NOMO-1 (cell line): ENCODE data around the gene AKAP13.
A peak's percentile ranks its signal among the peaks of the same experiment; 100 is the strongest.

Experiments used
- DNase-seq, 2 experiments: peaks; one replicate each; lab custom pipeline; 2025; ENCODE audit not compliant: unreplicated experiment in 2 of 2; lab: John Stamatoyannopoulos, UW

AKAP13 gene

DNA sequence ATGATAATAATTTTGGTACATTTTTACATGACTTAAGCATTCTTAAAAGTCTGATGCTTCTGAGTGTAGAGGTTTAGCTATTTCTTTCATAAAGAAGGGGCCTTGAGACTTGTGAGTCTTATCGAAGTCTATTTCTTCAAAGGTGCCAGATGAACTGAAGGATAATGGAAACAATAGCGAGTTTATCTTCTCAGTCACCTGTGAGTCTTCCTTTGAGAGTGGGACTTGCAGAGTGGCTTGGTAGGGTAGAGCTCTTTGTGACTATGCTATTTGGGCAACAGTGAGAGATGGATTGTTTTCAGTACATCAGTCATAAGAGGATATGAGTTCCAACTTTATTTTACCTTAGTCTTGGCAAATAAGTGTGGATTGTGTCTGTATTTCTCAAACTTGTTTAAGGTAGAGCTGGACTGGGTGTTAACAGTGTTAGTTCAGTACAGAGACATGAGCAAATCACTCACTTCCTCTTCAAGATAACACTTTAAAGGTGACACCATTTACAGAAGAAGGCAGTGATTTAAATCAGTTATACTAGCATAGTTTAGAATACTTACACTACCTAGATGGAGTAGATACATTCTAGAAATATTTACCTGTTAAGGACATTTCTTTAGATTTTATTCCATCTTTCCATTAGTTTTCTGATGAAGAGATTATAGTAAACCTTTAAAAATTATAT lies 3.2 kb downstream of the AKAP13 start:
- peak in 1 of 2 experiments; percentile 9 for DNase-seq

DNA sequence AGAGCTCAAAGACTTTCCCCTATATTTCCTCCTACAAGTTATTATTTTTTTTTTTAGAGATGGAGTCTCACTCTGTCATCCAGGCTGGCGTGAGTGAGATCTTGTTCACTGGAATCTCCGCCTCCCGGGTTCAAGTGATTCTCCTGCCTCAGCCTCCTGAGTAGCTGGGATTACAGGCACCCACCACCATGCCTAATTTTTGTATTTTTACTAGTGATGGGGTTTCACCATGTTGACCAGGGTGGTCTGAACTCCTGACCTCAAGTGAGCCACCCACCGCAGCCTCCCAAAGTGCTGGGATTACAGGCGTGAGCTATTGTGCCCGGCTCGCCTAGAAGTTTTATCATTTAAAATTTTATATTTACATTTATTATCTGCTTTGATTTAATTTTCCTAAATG lies 5.9 kb downstream of the AKAP13 start:
- DNase-seq, result no peak

- no peak for DNase-seq
Observed at GRCh38 chr15:85388566-85389305, 8.3 kb downstream of the AKAP13 start.

DNA sequence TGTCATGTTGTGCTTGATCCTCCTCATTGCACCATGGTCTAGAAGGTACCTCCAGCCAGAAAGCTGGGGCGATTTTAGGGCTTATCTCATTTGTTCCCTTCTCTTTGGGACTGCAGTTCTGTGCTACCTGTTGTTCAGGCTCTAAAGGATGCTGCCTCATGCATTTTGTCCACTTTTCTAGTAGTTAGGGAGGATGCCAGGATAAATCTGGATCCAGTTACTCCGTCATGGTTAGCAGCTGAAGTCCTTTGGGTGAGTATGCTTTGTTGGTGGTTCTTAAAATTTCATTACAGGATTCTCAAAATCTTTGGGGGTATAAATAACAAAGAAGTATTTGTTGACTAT lies 8.9 kb downstream of the AKAP13 start:
- no peak for DNase-seq

GRCh38 chr15:85389772-85390171 lies 9.4 kb downstream of the AKAP13 start:
- DNase-seq, result no peak

DNA sequence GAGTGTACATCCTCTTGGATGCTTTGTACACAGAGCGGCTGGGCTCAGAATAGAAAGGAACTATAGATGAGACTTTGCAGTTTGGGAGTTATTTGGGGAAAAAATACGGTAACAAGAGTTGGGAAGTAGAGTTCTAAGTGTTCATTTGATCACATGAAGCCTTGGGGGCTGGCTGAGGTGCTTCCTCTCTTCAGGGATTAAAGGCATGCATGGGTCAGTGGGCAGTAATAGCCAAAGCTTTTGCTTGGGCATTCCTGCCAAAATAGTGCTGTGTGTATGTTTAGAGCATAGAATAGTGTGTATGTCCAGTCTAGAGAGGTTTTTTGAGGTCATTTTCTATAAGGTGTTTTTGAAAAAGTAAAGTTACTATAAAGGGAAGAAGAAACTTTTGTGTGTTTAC lies 12.8 kb downstream of the AKAP13 start:
- DNase-seq, result no peak

GRCh38 chr15:85394554-85395333 lies 14.3 kb downstream of the AKAP13 start:
- no peak for DNase-seq

DNA sequence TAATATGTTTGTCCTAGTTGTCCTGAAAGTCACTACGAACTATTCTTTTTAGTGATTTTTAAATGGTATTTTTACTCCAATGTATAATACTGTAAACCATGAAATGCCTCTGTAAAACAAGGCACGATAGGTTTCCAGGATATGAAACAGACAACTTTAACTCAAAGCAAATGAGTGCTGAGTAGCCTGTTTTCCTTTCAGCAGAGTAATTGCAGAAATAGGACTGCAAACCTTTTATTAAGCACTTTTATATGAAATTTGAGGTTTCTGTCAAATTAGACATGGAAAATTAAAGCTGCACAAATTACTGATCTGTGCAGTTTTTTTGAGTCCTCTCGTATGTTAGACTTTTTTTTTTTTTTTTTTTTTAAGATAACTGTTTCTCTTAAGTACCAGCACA lies 16.2 kb downstream of the AKAP13 start:
- no peak for DNase-seq

GRCh38 chr15:85397151-85397550 lies 16.7 kb downstream of the AKAP13 start:
- no peak for DNase-seq

GRCh38 chr15:85397926-85398325 lies 17.5 kb downstream of the AKAP13 start:
- no peak for DNase-seq

DNA sequence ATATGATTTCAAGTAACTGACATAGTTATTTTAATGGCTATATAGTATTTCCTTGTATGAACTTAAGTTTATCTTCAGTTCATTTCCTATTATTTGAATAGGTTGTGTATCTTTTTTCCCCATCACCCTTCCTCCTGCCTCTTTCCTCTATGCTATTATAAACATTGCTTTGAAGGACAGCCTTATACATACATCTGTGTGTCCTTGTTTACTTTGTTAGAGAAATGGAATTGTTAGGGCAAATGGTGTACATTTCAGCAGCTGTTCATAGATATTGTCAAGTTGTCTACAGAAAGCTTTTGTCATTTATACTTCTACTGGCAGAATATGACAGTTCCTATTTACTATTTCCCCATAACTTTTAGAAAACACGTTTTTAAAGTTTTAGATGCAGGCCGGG lies 18.4 kb downstream of the AKAP13 start:
- no peak for DNase-seq

DNA sequence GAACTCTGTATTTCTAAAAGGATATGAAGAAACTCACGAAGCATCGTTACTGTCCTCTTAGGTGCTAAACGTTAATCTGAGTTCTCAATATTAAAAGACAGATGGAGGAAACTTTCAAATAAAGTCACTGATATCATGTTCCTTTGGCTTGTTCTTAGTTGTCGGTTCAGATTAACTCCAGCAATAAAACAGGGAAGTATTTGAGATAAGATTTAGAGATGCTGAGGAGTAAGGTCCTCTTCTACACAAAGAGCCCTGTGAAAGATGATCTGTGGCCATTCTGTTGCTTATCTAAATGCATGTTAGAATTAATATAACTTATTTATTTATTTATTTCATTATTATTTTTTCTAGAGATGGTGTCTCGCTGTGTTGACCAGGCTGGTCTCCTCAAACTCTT lies 19.2 kb downstream of the AKAP13 start:
- DNase-seq, result no peak

DNA sequence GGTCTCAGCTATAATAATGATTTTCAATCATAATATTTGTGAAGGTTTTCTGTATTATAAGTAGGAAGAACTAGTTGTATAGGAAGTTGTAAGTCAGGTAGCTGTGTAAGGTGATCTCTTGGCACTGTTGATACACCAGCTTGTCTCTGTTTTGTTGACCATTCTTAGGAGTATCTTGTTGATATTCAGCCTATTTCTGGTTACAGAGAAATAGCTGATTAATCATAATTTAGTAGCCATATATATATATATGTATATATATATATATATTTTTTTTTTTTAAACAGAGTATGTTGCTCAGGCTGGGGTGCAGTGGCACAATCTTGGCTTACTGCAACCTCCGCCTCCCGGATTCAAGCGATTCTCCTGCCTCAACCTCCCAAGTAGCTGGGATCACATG lies 20.2 kb downstream of the AKAP13 start:
- no peak for DNase-seq

DNA sequence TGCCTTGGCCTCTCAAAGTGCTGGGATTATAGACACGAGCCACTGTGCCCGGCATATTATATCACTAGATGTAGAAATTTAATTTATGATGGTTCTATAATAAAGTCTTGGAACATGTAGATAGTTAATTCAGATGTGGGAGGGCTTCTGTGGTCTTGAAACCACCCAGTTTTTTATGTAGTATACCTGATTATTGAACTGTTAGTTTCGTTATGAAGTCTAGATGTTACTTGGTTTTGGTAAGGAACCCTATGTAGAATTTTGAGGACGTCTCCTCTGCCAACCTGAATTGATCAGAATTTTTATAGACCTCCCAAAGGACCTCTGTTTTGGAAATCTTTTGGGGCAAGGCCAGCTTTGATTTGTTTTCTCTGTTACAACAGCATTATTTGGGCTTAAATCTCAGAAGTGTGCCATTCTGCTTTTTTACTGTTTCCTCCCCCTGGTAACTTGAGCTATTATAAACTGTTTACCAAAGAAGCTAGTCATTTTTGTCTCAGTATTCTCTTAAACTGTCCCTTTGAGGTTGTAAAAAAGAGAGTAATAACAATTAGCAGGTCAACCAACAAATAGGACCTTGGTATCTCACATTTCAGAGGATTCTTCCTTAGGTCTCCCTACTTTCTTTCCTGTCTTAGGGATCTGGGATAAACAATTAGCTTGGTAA lies 20.8 kb downstream of the AKAP13 start:
- no peak for DNase-seq

DNA sequence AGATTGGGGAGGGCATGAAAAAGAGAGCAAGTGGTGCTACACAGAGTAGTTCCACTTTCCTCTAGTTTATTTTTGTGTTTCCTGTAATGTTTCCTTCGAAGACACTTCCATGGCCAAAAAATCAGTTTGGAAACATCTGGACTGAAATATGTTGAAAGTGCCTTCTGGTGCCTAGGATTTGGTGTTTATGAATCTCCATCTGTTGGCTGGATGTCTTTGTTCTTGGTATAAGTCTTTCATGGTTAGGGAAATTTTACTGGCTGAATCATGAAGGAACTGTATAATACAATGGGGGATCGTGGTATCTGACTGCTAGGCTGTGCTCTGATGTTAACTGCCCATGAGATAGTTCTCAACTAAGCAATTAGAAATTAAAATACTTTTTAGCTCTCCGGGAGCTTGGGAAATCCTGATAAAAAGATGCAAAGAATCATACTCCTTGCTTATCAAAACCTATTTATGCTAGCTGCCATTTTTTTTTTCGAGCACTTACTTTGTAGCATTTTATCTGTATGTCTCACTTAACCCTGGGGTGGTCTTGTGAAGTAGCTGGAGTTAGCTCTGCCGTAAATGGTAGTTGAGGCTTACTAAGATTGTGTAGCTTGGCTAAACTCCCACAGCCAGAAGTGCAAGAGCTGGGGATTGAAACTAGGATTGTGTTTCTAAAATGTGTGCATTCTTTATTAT lies 21.9 kb downstream of the AKAP13 start:
- DNase-seq, result no peak

GRCh38 chr15:85403745-85404144 lies 23.3 kb downstream of the AKAP13 start:
- no peak for DNase-seq

DNA sequence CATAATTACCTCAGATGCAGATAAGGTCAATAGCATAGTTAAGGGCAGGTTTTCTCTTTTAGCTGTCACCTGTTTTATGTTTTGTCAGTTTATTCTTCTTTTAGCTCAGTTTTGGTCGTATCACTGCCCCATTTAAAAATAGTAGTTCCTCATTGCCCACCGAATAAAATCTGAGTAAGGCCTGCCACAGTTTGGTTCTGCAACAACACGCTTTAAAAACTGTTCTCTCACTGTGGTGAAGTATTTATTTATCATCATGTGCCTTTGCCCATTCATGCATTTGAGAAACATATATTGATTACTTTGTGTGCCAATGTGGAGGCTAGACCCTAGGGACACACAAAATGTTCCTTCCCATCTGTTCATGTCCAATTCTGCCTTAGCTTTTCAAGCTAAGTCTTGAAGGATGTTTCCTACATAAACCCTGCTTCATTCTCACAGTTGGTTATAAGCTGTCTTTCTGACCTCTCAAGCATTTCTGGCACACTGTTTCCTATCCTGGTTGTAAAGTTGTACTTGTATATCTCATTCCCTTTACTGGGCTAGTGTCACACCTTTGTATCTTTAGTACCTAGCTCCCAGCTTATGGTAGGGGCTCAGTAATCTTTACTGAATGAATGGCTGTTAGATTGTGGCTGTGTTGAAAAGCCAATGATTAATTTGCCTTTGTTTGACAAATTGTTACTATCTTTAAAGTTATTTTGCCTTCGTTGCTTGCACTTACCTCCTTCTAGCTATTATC lies 23.9 kb downstream of the AKAP13 start:
- peak; percentile 52 to 71 for DNase-seq

DNA sequence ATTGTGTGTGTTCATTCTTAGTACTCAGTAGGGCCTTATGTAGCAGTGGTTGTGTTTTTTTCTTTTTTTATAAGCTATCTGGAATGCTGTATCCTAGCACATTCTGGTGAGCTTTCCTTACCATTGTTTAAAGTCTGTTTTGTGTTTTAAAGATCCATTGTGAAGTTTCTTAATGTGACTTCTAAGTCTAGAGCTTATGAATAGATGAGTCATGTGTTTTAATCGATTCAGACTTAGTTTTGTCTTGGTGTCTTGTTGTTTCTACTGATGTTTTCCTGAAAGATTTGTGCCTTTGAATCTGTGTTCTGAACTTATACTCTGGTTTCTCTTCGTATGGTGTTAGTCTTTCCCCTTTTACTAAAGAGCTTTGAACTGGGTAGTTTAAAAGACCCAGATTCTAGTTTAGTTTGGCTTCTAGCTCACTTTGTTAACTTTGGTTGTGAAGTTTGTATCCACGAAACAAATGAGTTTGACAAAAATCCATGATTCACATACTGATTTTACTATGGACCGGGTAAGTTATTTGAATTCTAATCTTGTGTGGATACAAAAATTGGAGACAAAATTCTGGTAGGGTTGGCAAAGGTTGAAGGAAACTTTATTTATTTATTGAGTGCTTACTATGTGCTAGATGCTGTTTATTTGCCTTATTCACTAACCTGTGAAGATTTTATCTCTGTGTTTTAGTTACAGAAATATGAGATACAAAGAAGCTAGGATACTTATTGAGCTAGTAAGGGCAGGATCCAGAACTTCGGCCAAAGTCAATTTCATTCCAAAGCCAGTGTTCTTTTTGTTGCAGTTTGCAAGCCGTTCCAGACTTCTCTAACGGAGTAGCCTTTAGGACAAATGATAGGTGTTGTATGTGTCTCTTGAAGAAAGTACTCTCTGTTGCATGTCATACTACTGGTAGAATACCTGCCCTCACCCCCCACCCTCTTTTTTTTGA lies 24.8 kb downstream of the AKAP13 start:
- DNase-seq, result no peak

- DNase-seq, result no peak
Observed at GRCh38 chr15:85406916-85407315, 26.5 kb downstream of the AKAP13 start.
